Stimulated activated naive CD8-positive, alpha-beta T cell treated with anti-CD3 and anti-CD28 coated beads, Interleukin-15, Interleukin-2, amounts not matched to agents 100 ng/mL and 50 ng/mL, for 24 hours (primary cell): Measurements from ENCODE around the gene CHRNA10.

ENCODE experiments used
- H3K27ac Mint-ChIP-seq: one replicate; pipeline ENCODE4 v1.8.0; 2021; ENCODE audit warnings: mild to moderate bottlenecking, mixed read lengths
- H3K27me3 Mint-ChIP-seq: one replicate; pipeline ENCODE4 v1.8.0; 2021; ENCODE audit warnings: mixed read lengths
- H3K36me3 Mint-ChIP-seq: one replicate; pipeline ENCODE4 v1.8.0; 2021; ENCODE audit warnings: low read depth, mixed read lengths
- H3K4me1 Mint-ChIP-seq: one replicate; pipeline ENCODE4 v1.8.0; 2021; ENCODE audit warnings: low read depth, mixed read lengths
- H3K4me3 Mint-ChIP-seq: one replicate; pipeline ENCODE4 v1.8.0; 2021; ENCODE audit warnings: mild to moderate bottlenecking, mixed read lengths
- H3K9me3 Mint-ChIP-seq: one replicate; pipeline ENCODE4 v1.8.0; 2021; ENCODE audit warnings: mixed read lengths

Gene CHRNA10

GRCh38 chr11:3626250-3626960 lies 44.8 kb downstream of the CHRNA10 start:
- Mint-ChIP-seq H3K9me3 (no peaks in the 10 kb centered on the region), H3K4me3 (no peak overlapping the region), H3K27ac (no peak overlapping the region), H3K4me1 (peaks cover 6% of the 10 kb centered on the region), H3K36me3 (no peaks in the 10 kb centered on the region), H3K27me3 (peaks cover 5% of the 10 kb centered on the region)

GRCh38 chr11:3623767-3624458 lies 47.3 kb downstream of the CHRNA10 start:
- Mint-ChIP-seq H3K36me3 (no peaks in the 10 kb centered on the region), H3K4me3 (no peak overlapping the region), H3K27ac (no peak overlapping the region), H3K9me3 (no peaks in the 10 kb centered on the region), H3K27me3 (peaks cover 5% of the 10 kb centered on the region), H3K4me1 (peaks cover 6% of the 10 kb centered on the region)

- Mint-ChIP-seq H3K4me1 (peaks cover 6% of the 10 kb centered on the region), H3K27ac (no peak overlapping the region), H3K4me3 (no peak overlapping the region), H3K36me3 (no peaks in the 10 kb centered on the region), H3K27me3 (peaks cover 5% of the 10 kb centered on the region), H3K9me3 (no peaks in the 10 kb centered on the region)
These were observed 48.1 kb downstream of the CHRNA10 start for GRCh38 chr11:3623121-3623520.

GRCh38 chr11:3622521-3622920 lies 48.7 kb downstream of the CHRNA10 start:
- Mint-ChIP-seq H3K9me3 (no peaks in the 10 kb centered on the region), H3K27ac (no peak overlapping the region), H3K27me3 (peaks cover 5% of the 10 kb centered on the region), H3K4me1 (peaks cover 6% of the 10 kb centered on the region), H3K4me3 (no peak overlapping the region), H3K36me3 (no peaks in the 10 kb centered on the region)

GRCh38 chr11:3617990-3618389 lies 53.2 kb downstream of the CHRNA10 start:
- Mint-ChIP-seq H3K27me3 (peaks cover 3% of the 10 kb centered on the region), H3K4me1 (peaks cover 12% of the 10 kb centered on the region), H3K9me3 (no peaks in the 10 kb centered on the region), H3K4me3 (no peak overlapping the region), H3K27ac (no peak overlapping the region), H3K36me3 (no peaks in the 10 kb centered on the region)

- Mint-ChIP-seq H3K9me3 (peaks cover 3% of the 10 kb centered on the region), H3K27me3 (peaks cover 3% of the 10 kb centered on the region), H3K27ac (no peak overlapping the region)
These were observed 54.3 kb downstream of the CHRNA10 start for GRCh38 chr11:3616721-3617460.

GRCh38 chr11:3615998-3616397 lies 55.2 kb downstream of the CHRNA10 start:
- H3K4me3 Mint-ChIP-seq, result no peak overlapping the region
- H3K27ac Mint-ChIP-seq, result no peak overlapping the region
- peaks cover 3% of the 10 kb centered on the region for H3K27me3 Mint-ChIP-seq
- peaks cover 12% of the 10 kb centered on the region for H3K4me1 Mint-ChIP-seq
- H3K9me3 Mint-ChIP-seq, result peaks cover 4% of the 10 kb centered on the region
- no peaks in the 10 kb centered on the region for H3K36me3 Mint-ChIP-seq

More at GRCh38 chr11:3616721-3617460, 54.3 kb downstream of the CHRNA10 start:
- Mint-ChIP-seq H3K4me3 (no peak overlapping the region), H3K4me1 (peaks cover 12% of the 10 kb centered on the region), H3K36me3 (no peaks in the 10 kb centered on the region)
